GM23248 (cell line): ENCODE data around the gene SERP2.

Experiments
- EZH2 ChIP-seq: fragments of 200-600 bp; sonication (generic); IDR thresholded peaks from 2 replicates; pipeline ENCODE4 v1.6.1; 2018; ENCODE audit warnings: antibody characterized with exemption, mild to moderate bottlenecking; ENCODE audit not compliant: insufficient read depth, poor library complexity, severe bottlenecking
- EZH2phosphoT487 ChIP-seq: fragments of 200-600 bp; sonication (generic); IDR thresholded peaks from 2 replicates; pipeline ENCODE4 v1.6.1; 2018; ENCODE audit warnings: antibody characterized with exemption, moderate library complexity, mild to moderate bottlenecking, low read depth; ENCODE audit not compliant: insufficient read depth

- TF ChIP-seq EZH2 (no peak), EZH2phosphoT487 (no peak)
Measured at GRCh38 chr13:44404261-44405132, 30.9 kb downstream of the SERP2 start.
